Measurements from ENCODE around the gene B3GALT2. TPM values are rescaled to one million over a fixed set of nuclear protein-coding genes. Genes with fewer than 3 reads are reported as not detected.
A peak's percentile ranks its signal among the peaks of the same experiment; 100 is the strongest.

B3GALT2 gene
- total and polyA plus RNA-seq, 9 of the 15 experiments (the other 6 are each of a cell fraction or from before 2014, with no cell fraction given), result 0.03 TPM; not detected in 8

- Histone ChIP-seq H3K4me1 (replicated peaks in 1 of 2; ENCODE audit: control insufficient read depth in 2 of 2, insufficient read depth in 2 of 2, low read length in 2 of 2) (no peaks in the 10 kb centered on the region; a peak in 1 of 5 replicates), H4K20me1 (replicated peaks; ENCODE audit: control insufficient read depth, insufficient read depth, low read length) (peaks cover 3% of the 10 kb centered on the region; the same call in 1 of the 2 replicates), H3K36me3 (ENCODE audit: control insufficient read depth, insufficient read depth, low read length) (peaks cover 21% of the 10 kb centered on the region; the same call in 2 of the 3 replicates), H3K9ac (ENCODE audit: insufficient read depth in 1 of 2, low read depth in 2 of 2, low read length in 2 of 2) (no peak overlapping the region), H2AFZ (ENCODE audit: low read depth, low read length) (no peak overlapping the region), H3K79me2 (ENCODE audit: control insufficient read depth, insufficient read depth, low read length) (peaks cover 74% of the 10 kb centered on the region), H3K4me3 (no peak overlapping the region), H3K9me1 (ENCODE audit: control insufficient read depth, insufficient read depth, low read length) (no peaks in the 10 kb centered on the region), H3K4me2 (ENCODE audit: insufficient read depth, low read length) (no peak overlapping the region), H3K9me3 (replicated peaks; ENCODE audit: control insufficient read depth, insufficient read depth, low read depth, low read length) (peaks cover 3% of the 10 kb centered on the region), H3K27ac (ENCODE audit: extremely low read depth, low read depth, low read length) (no peak overlapping the region), H3K27me3 (ENCODE audit: control insufficient read depth in 2 of 2, insufficient read depth in 2 of 2, low read length in 2 of 2) (no peaks in the 10 kb centered on the region)
- POLR2A ChIA-PET, result interaction anchor here (0.7 to 2.1 kb wide), 2 partner anchors 11 to 198 kb away, joined by 3 to 6 read pairs; no protein-coding TSS in a partner anchor
- BruUV-seq (replicated peaks), result no TSS peak
- in situ Hi-C loops (cut with MboI), result no loop called here
- CTCF ChIA-PET (ENCODE audit: low intra/inter-chr PET ratio), result no interaction called here
- DNase-seq (ENCODE audit: extremely low read depth in 1 of 4, low spot score in 3 of 4), result no peak
- no peak for ATAC-seq
- FAIRE-seq, result peak; percentile 79
- intact Hi-C loops (cut with micrococcal nuclease), result no loop called here
- TF ChIP-seq C11orf30 (IDR thresholded peaks at IDR 0.05; ENCODE audit: low read depth) (peak; percentile 56), FOXM1 (IDR thresholded peaks at IDR 0.05; ENCODE audit: low read depth) (no peak), FOXM1 (CRISPR knock-in tag; IDR thresholded peaks at IDR 0.05; ENCODE audit: low read depth) (no peak), SNRNP70 (optimal IDR thresholded peaks at IDR 0.05; ENCODE audit: low read depth, low read length) (no peak), CHD1 (IDR thresholded peaks at IDR 0.05; ENCODE audit: low read length) (no peak), DACH1 (IDR thresholded peaks at IDR 0.05; ENCODE audit: partially characterized antibody) (no peak), TRIM24 (IDR thresholded peaks at IDR 0.05) (no peak), PTTG1 (tag; IDR thresholded peaks at IDR 0.05; ENCODE audit: low read depth) (no peak), SIX5 (IDR thresholded peaks at IDR 0.05; ENCODE audit: borderline replicate concordance in 1 of 2, insufficient read depth in 1 of 2, low read depth in 1 of 2, low read length in 2 of 2) (no peak), ARID3A (IDR thresholded peaks at IDR 0.05; ENCODE audit: borderline replicate concordance, low read depth, low read length) (no peak), STAG1 (CRISPR knock-in tag; IDR thresholded peaks at IDR 0.05; ENCODE audit: borderline replicate concordance) (no peak), NCOA2 (IDR thresholded peaks at IDR 0.05; ENCODE audit: partially characterized antibody in 2 of 2) (no peak), NR4A1 (CRISPR knock-in tag; IDR thresholded peaks at IDR 0.05) (no peak), NR4A1 (tag; IDR thresholded peaks at IDR 0.05) (no peak), MEIS2 (IDR thresholded peaks at IDR 0.05; ENCODE audit: partially characterized antibody) (peak; percentile 29), ZFPM2 (CRISPR knock-in tag; IDR thresholded peaks at IDR 0.05) (no peak), PKNOX1 (IDR thresholded peaks at IDR 0.05) (0 out of 2 replicates have a peak, but pooled peaks have one; percentile 10), RBM39 (optimal IDR thresholded peaks at IDR 0.05; ENCODE audit: low read depth, low read length) (no peak), NFE2L1 (tag; IDR thresholded peaks at IDR 0.05; ENCODE audit: borderline replicate concordance, low read depth) (peak; percentile 30; the same call in 1 of the 2 replicates), DDX20 (tag; IDR thresholded peaks at IDR 0.05; ENCODE audit: low read depth) (no peak), TEAD4 (IDR thresholded peaks at IDR 0.05; ENCODE audit: low read length) (no peak), TEAD4 (CRISPR knock-in tag; IDR thresholded peaks at IDR 0.05; ENCODE audit: borderline replicate concordance) (no peak), JUNB (CRISPR knock-in tag; conservative IDR thresholded peaks at IDR 0.05) (no peak)
Observed at GRCh38 chr1:193190096-193190744, 3.8 kb upstream of the B3GALT2 start.
